Keratinocyte (primary cell): ENCODE results near the gene C10orf120. TPM values are rescaled to one million over a fixed set of nuclear protein-coding genes. Genes with fewer than 3 reads are reported as not detected.

Experiments used
- DNase-seq: peaks from one replicate; pipeline ENCODE4 v3.0.0-alpha.2; 2011; ENCODE audit warnings: low read depth, missing footprints, low spot score
- FAIRE-seq: peaks from 2 replicates; lab custom pipeline; 2011; peaks lifted over from hg19 to GRCh38; lab: Jason Lieb, UNC
- H2AFZ ChIP-seq: 2 replicates; pipeline ENCODE4 v1.6.0; 2012; ENCODE audit warnings: low read length, control low read depth, inconsistent platforms; ENCODE audit not compliant: control insufficient read depth
- H3K27ac ChIP-seq: 2 replicates; pipeline ENCODE4 v1.5.1; 2011; ENCODE audit warnings: low read length; ENCODE audit not compliant: control insufficient read depth, insufficient read depth
- H3K27me3 ChIP-seq: 3 replicates; pipeline ENCODE4 v1.6.0; 2011; ENCODE audit warnings: low read length; ENCODE audit not compliant: control insufficient read depth, insufficient read depth; ENCODE audit errors: extremely low read depth
- H3K36me3 ChIP-seq, 2 experiments: 2 replicates in 1 of 2; 3 replicates in 1 of 2; pipeline ENCODE4 v1.5.1; 2011; ENCODE audit warnings: low read length in 2 of 2, mild to moderate bottlenecking in 1 of 2; ENCODE audit not compliant: control insufficient read depth in 2 of 2, insufficient read depth in 2 of 2; ENCODE audit errors: extremely low read depth in 1 of 2
- H3K4me1 ChIP-seq: 3 replicates; pipeline ENCODE4 v1.5.1; 2011; ENCODE audit warnings: low read length; ENCODE audit not compliant: control insufficient read depth, insufficient read depth; ENCODE audit errors: extremely low read depth
- H3K4me2 ChIP-seq: 3 replicates; pipeline ENCODE4 v1.6.0; 2011; ENCODE audit warnings: low read depth, low read length; ENCODE audit not compliant: control insufficient read depth, insufficient read depth; ENCODE audit errors: extremely low read depth
- H3K4me3 ChIP-seq, 3 experiments: fragments of 200-600 bp in 1 of 3; sonication (generic) in 1 of 3; 2 replicates in 2 of 3; 3 replicates in 1 of 3; pipeline ENCODE4 v1.5.1; 2011 to 2016; ENCODE audit warnings: low read length in 3 of 3, mild to moderate bottlenecking in 3 of 3, control low read depth in 2 of 3, inconsistent platforms in 1 of 3, low read depth in 1 of 3, mixed read lengths in 1 of 3, mixed run types in 1 of 3, moderate library complexity in 1 of 3; ENCODE audit not compliant: control insufficient read depth in 2 of 3, insufficient read depth in 2 of 3; ENCODE audit errors: extremely low read depth in 1 of 3
- H3K79me2 ChIP-seq: 2 replicates; pipeline ENCODE4 v1.6.0; 2012; ENCODE audit warnings: low read length; ENCODE audit not compliant: control insufficient read depth, insufficient read depth
- H3K9ac ChIP-seq: 3 replicates; pipeline ENCODE4 v1.6.0; 2011; ENCODE audit warnings: low read length; ENCODE audit not compliant: control insufficient read depth, insufficient read depth; ENCODE audit errors: extremely low read depth
- H3K9me1 ChIP-seq: 3 replicates; pipeline ENCODE4 v1.6.0; 2011; ENCODE audit warnings: low read length; ENCODE audit not compliant: control insufficient read depth, insufficient read depth; ENCODE audit errors: extremely low read depth
- H3K9me3 ChIP-seq: 2 replicates; pipeline ENCODE4 v1.5.1; 2012; ENCODE audit warnings: low read depth, low read length; ENCODE audit not compliant: control insufficient read depth
- H4K20me1 ChIP-seq: 3 replicates; pipeline ENCODE4 v1.6.0; 2011; ENCODE audit warnings: low read length; ENCODE audit not compliant: control insufficient read depth, insufficient read depth; ENCODE audit errors: extremely low read depth
- CTCF ChIP-seq, 3 experiments: IDR thresholded peaks in 1 of 3; conservative IDR thresholded peaks in 1 of 3; optimal IDR thresholded peaks in 1 of 3; 2 replicates in 2 of 3; 3 replicates in 1 of 3; pipeline versions ENCODE3 to v1.5.1; 2011; ENCODE audit warnings: low read length in 3 of 3, mild to moderate bottlenecking in 3 of 3, moderate library complexity in 2 of 3, control low read depth in 1 of 3, inconsistent platforms in 1 of 3; ENCODE audit not compliant: insufficient read depth in 2 of 3; ENCODE audit errors: extremely low read depth in 1 of 3
- EZH2 ChIP-seq: IDR thresholded peaks from one replicate; pipeline ENCODE4 v1.6.1; 2012; ENCODE audit warnings: inconsistent platforms, mild to moderate bottlenecking, low read length, moderate library complexity
- dilution Hi-C: fragments of 300-500 bp; cut with MboI; formaldehyde crosslinking; loops from one replicate; pipeline ENCODE4 v1.7.0; 2020; ENCODE audit warnings: low sequenced_read_pairs; ENCODE audit not compliant: extremely low pct_ligation_motif_present
- polyA plus RNA-seq, 5 experiments: library from polyadenylated mRNA; depleted of rRNA in 3 of 5; stranded (reverse) in 3 of 5; stranded (forward) in 1 of 5; unstranded in 1 of 5; fragments of >200 nt; gene quantifications; 1 replicate in 1 of 5; 2 replicates in 3 of 5; 3 replicates in 1 of 5; pipeline versions ENCODE4 v1.2.1 to v1.2.3, GENCODE V29; 2011 to 2012; ENCODE audit warnings: missing spikeins in 2 of 5, low read depth in 1 of 5, low replicate concordance in 1 of 5

C10orf120 gene
- polyA plus RNA-seq, 1 donor (not counting 4 experiments of a cell fraction or from before 2014, with no cell fraction given): not detected

- no peaks in the 10 kb centered on the region for H3K79me2 ChIP-seq
- no peaks in the 10 kb centered on the region for H4K20me1 ChIP-seq
- H3K4me3 ChIP-seq: no peak overlapping the region
- no peak overlapping the region for H3K9ac ChIP-seq
- H3K27me3 ChIP-seq: peaks cover 10% of the 10 kb centered on the region
- H2AFZ ChIP-seq: no peak overlapping the region
- H3K4me1 ChIP-seq: no peaks in the 10 kb centered on the region
- no peaks in the 10 kb centered on the region for H3K36me3 ChIP-seq
- no peak overlapping the region for H3K4me2 ChIP-seq
- H3K27ac ChIP-seq: no peak overlapping the region
- FAIRE-seq (no peak), DNase-seq (no peak)
- H3K9me1 ChIP-seq: no peaks in the 10 kb centered on the region
- dilution Hi-C loops: no loop called here
- H3K9me3 ChIP-seq: no peaks in the 10 kb centered on the region
- TF ChIP-seq CTCF (optimal IDR thresholded peaks at IDR 0.05 in 1 of 3, IDR thresholded peaks at IDR 0.05 in 1 of 3, conservative IDR thresholded peaks at IDR 0.05 in 1 of 3; ENCODE audit: extremely low read depth in 1 of 3, insufficient read depth in 2 of 3, low read length in 3 of 3): no peak
- no peak for TF ChIP-seq EZH2
Observed at GRCh38 chr10:122673269-122673668, 26.4 kb downstream of the C10orf120 start.

- H3K9me1 ChIP-seq: no peaks in the 10 kb centered on the region
- no peaks in the 10 kb centered on the region for H3K79me2 ChIP-seq
- H3K4me1 ChIP-seq: no peaks in the 10 kb centered on the region
- H3K27ac ChIP-seq: no peak overlapping the region
- H3K27me3 ChIP-seq: peaks cover 10% of the 10 kb centered on the region
- TF ChIP-seq EZH2: no peak
- TF ChIP-seq CTCF (optimal IDR thresholded peaks at IDR 0.05 in 1 of 3, IDR thresholded peaks at IDR 0.05 in 1 of 3, conservative IDR thresholded peaks at IDR 0.05 in 1 of 3; ENCODE audit: extremely low read depth in 1 of 3, insufficient read depth in 2 of 3, low read length in 3 of 3): no peak
- no peaks in the 10 kb centered on the region for H4K20me1 ChIP-seq
- no peak overlapping the region for H2AFZ ChIP-seq
- DNase-seq (no peak), FAIRE-seq (no peak)
- no peaks in the 10 kb centered on the region for H3K9me3 ChIP-seq
- H3K9ac ChIP-seq: no peak overlapping the region
- no peak overlapping the region for H3K4me3 ChIP-seq
- no peaks in the 10 kb centered on the region for H3K36me3 ChIP-seq
- no peak overlapping the region for H3K4me2 ChIP-seq
- dilution Hi-C loops: no loop called here
Observed at GRCh38 chr10:122672655-122673054, 27.0 kb downstream of the C10orf120 start.
